Measurements from ENCODE around the gene NIM1K. TPM values are rescaled to one million over a fixed set of nuclear protein-coding genes. Genes with fewer than 3 reads are reported as not detected.

The NIM1K gene
- total and polyA plus RNA-seq, 2 of the 13 experiments (the other 11 are each of a cell fraction or from before 2014, with no cell fraction given), result 0.04 TPM; not detected in 1

DNA sequence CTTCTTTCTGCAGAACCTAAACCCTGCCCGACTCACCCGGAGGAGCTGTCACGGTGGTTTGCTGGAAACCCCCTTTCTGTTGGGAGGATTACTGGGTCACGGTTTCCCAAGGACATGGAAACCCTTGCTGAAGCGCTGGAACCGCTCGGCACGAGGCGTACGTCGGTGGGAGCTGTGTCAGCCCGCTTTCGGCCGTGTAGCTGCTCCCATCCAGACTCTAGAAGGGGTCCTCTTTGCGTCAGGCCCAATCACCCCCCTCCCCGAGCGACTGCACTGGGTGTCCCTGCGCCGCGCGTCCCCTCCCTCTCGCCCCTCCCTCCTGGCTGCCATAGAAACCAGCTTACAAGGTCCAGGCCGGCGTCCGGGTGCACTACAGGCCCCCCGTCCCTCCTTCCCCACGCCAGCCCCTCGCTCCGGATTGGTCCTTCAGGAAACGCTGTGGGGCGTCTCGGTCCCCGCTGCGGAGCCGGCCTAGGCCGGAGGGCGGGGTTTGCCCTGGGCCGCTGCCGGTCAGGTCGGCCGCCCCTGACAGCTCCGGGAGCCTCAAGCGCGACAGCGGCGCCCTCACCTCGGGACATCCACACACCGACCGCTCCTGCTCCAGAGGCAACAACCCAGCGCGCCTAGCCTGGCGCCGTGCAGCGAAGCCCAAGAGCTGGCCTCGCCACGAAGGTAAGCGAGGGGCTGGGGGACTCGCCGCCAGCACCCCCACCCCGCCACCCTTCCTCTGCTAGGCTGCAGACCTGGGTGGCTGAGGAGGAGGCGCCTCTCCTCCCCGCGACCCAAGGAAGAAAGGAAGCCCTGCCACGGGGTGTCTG lies at the start of gene NIM1K (continued):
- TF ChIP-seq, protein P1, sequence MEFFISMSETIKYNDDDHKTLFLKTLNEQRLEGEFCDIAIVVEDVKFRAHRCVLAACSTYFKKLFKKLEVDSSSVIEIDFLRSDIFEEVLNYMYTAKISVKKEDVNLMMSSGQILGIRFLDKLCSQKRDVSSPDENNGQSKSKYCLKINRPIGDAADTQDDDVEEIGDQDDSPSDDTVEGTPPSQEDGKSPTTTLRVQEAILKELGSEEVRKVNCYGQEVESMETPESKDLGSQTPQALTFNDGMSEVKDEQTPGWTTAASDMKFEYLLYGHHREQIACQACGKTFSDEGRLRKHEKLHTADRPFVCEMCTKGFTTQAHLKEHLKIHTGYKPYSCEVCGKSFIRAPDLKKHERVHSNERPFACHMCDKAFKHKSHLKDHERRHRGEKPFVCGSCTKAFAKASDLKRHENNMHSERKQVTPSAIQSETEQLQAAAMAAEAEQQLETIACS (CRISPR knock-in tag; IDR thresholded peaks at IDR 0.05), result no peak
- TF ChIP-seq PHF21A (CRISPR knock-in tag; IDR thresholded peaks at IDR 0.05) (peak; percentile 72), PAF1 (CRISPR knock-in tag; IDR thresholded peaks at IDR 0.05) (no peak), PHF20 (CRISPR knock-in tag; IDR thresholded peaks at IDR 0.05) (no peak), SUZ12 (IDR thresholded peaks at IDR 0.05; ENCODE audit: low read depth, low read length) (no peak), SMAD3 (CRISPR knock-in tag; IDR thresholded peaks at IDR 0.05) (no peak), ZFP1 (CRISPR knock-in tag; IDR thresholded peaks at IDR 0.05) (no peak), U2AF2 (IDR thresholded peaks at IDR 0.05; ENCODE audit: low read depth, low read length) (no peak), DNMT1 (CRISPR knock-in tag; IDR thresholded peaks at IDR 0.05) (no peak), PTBP1 (IDR thresholded peaks at IDR 0.05; ENCODE audit: low read depth, low read length, poor library complexity, severe bottlenecking) (peak; percentile 5), NCOA2 (CRISPR knock-in tag; IDR thresholded peaks at IDR 0.05) (no peak), RXRA (CRISPR knock-in tag; IDR thresholded peaks at IDR 0.05) (no peak)
- TF ChIP-seq, protein P2, sequence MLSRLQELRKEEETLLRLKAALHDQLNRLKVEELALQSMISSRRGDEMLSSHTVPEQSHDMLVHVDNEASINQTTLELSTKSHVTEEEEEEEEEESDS (CRISPR knock-in tag; IDR thresholded peaks at IDR 0.05; ENCODE audit: borderline replicate concordance), result no peak
- TF ChIP-seq, protein P3, sequence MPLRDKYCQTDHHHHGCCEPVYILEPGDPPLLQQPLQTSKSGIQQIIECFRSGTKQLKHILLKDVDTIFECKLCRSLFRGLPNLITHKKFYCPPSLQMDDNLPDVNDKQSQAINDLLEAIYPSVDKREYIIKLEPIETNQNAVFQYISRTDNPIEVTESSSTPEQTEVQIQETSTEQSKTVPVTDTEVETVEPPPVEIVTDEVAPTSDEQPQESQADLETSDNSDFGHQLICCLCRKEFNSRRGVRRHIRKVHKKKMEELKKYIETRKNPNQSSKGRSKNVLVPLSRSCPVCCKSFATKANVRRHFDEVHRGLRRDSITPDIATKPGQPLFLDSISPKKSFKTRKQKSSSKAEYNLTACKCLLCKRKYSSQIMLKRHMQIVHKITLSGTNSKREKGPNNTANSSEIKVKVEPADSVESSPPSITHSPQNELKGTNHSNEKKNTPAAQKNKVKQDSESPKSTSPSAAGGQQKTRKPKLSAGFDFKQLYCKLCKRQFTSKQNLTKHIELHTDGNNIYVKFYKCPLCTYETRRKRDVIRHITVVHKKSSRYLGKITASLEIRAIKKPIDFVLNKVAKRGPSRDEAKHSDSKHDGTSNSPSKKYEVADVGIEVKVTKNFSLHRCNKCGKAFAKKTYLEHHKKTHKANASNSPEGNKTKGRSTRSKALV (CRISPR knock-in tag; IDR thresholded peaks at IDR 0.05), result peak; percentile 75; the same call in 1 of the 2 replicates
- TF ChIP-seq, protein P4, sequence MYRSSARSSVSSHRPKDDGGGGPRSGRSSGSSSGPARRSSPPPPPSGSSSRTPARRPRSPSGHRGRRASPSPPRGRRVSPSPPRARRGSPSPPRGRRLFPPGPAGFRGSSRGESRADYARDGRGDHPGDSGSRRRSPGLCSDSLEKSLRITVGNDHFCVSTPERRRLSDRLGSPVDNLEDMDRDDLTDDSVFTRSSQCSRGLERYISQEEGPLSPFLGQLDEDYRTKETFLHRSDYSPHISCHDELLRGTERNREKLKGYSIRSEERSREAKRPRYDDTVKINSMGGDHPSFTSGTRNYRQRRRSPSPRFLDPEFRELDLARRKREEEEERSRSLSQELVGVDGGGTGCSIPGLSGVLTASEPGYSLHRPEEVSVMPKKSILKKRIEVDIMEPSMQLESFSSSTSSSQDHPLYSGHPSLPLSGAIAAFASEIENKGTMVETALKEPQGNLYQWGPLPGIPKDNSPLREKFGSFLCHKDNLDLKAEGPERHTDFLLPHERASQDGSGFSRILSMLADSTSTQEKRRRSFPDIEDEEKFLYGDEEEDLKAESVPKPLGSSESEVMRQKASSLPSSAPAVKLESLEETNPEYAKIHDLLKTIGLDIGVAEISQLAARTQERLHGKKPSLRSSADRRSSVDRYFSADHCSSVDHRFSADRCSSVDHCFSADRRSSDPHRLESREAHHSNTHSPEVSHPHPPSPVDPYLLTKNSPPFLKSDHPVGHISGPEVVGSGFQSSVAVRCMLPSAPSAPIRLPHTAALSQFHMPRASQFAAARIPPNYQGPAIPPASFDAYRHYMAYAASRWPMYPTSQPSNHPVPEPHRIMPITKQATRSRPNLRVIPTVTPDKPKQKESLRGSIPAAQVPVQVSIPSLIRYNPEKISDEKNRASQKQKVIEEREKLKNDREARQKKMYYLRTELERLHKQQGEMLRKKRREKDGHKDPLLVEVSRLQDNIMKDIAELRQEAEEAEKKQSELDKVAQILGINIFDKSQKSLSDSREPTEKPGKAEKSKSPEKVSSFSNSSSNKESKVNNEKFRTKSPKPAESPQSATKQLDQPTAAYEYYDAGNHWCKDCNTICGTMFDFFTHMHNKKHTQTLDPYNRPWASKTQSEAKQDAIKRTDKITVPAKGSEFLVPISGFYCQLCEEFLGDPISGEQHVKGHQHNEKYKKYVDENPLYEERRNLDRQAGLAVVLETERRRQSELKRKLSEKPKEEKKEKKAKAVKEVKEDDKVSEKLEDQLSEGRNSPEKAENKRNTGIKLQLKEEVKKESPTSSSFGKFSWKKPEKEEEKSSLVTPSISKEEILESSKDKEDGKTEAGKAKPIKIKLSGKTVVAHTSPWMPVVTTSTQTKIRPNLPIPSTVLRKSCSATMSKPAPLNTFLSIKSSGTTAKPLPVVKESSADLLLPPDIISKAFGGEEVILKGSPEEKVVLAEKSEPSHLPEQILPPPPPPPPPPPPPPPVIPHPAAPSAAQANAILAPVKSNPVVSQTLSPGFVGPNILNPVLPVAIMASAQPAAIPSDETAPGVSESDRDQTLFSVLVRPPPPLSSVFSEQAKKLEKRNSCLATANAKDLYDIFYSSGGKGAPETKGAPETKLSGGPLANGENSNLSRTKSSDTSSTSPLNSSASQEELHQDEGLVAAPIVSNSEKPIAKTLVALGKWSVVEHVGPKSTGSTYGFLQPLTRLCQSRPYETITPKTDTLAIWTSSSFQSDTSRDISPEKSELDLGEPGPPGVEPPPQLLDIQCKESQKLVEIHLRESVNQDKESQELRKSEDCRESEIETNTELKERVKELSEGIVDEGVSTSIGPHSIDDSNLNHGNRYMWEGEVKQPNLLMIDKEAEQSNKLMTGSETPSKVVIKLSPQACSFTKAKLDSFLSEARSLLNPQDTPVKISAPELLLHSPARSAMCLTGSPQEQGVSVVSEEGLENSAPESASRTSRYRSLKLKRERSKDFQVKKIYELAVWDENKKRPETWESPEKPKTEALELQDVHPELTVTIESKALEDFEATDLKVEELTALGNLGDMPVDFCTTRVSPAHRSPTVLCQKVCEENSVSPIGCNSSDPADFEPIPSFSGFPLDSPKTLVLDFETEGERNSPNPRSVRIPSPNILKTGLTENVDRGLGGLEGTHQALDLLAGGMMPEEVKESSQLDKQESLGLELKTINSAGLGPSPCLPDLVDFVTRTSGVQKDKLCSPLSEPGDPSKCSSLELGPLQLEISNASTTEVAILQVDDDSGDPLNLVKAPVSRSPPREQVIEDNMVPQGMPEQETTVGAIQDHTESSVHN (CRISPR knock-in tag; IDR thresholded peaks at IDR 0.05), result no peak
- TF ChIP-seq, protein P5, sequence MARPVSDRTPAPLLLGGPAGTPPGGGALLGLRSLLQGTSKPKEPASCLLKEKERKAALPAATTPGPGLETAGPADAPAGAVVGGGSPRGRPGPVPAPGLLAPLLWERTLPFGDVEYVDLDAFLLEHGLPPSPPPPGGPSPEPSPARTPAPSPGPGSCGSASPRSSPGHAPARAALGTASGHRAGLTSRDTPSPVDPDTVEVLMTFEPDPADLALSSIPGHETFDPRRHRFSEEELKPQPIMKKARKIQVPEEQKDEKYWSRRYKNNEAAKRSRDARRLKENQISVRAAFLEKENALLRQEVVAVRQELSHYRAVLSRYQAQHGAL (CRISPR knock-in tag; IDR thresholded peaks at IDR 0.05; ENCODE audit: not compliant biosample characterization), result no peak
